HUES64 (cell line): ENCODE data around the gene MPZ.

ENCODE experiments used
- H3K27ac ChIP-seq: 2 replicates; pipeline ENCODE4 v1.7.0; 2013; ENCODE audit warnings: low read depth, low read length, inconsistent platforms
- H3K27me3 ChIP-seq: 2 replicates; pipeline ENCODE4 v1.6.1; 2013; ENCODE audit warnings: mild to moderate bottlenecking, low read length; ENCODE audit not compliant: insufficient read depth
- H3K36me3 ChIP-seq: 2 replicates; pipeline ENCODE4 v1.6.1; 2013; ENCODE audit warnings: mild to moderate bottlenecking, low read length; ENCODE audit not compliant: insufficient read depth
- H3K4me1 ChIP-seq: 2 replicates; pipeline ENCODE4 v1.6.1; 2013; ENCODE audit warnings: mild to moderate bottlenecking, low read length, moderate library complexity; ENCODE audit not compliant: insufficient read depth
- H3K4me3 ChIP-seq: 2 replicates; pipeline ENCODE4 v1.5.1; 2013; ENCODE audit warnings: mild to moderate bottlenecking, low read length, moderate library complexity
- H3K9ac ChIP-seq: 2 replicates; pipeline ENCODE4 v1.6.1; 2013; ENCODE audit warnings: mild to moderate bottlenecking, low read depth, low read length
- H3K9me3 ChIP-seq: 2 replicates; pipeline ENCODE4 v1.6.1; 2013; ENCODE audit warnings: low read depth, low read length; ENCODE audit not compliant: insufficient read depth
- WGBS: fragments of 150-250, 120-280 bp; methylation state at CpG from one replicate; pipeline ENCODE4 v1.1.7; 2013; ENCODE audit warnings: missing lambda C conversion rate; 5-methylcytosine and 5-hydroxymethylcytosine counted together

MPZ gene

GRCh38 chr1:161299347-161299746 lies 10.4 kb downstream of the MPZ start:
- Histone ChIP-seq H3K4me1 (peaks cover 12% of the 10 kb centered on the region), H3K9ac (no peak overlapping the region), H3K27ac (no peak overlapping the region), H3K27me3 (no peaks in the 10 kb centered on the region), H3K36me3 (no peaks in the 10 kb centered on the region), H3K4me3 (no peak overlapping the region), H3K9me3 (no peaks in the 10 kb centered on the region)
- 72% methylated on average over 9 of the region's 9 CpGs for WGBS

GRCh38 chr1:161298116-161298515 lies 11.7 kb downstream of the MPZ start:
- Histone ChIP-seq H3K27me3 (no peaks in the 10 kb centered on the region), H3K27ac (no peak overlapping the region), H3K36me3 (no peaks in the 10 kb centered on the region), H3K9ac (no peak overlapping the region), H3K4me3 (no peak overlapping the region), H3K4me1 (0 out of 2 replicates have a peak, but pooled peaks cover 4% of the 10 kb centered on the region), H3K9me3 (no peaks in the 10 kb centered on the region)
- WGBS, result 93% methylated on average over 6 of the region's 6 CpGs

- Histone ChIP-seq H3K36me3 (no peaks in the 10 kb centered on the region), H3K9me3 (no peaks in the 10 kb centered on the region), H3K27me3 (no peaks in the 10 kb centered on the region), H3K27ac (no peak overlapping the region), H3K9ac (no peak overlapping the region), H3K4me1 (0 out of 2 replicates have a peak, but pooled peaks cover 4% of the 10 kb centered on the region), H3K4me3 (no peak overlapping the region)
Observed at GRCh38 chr1:161297415-161297814, 12.4 kb downstream of the MPZ start.

- Histone ChIP-seq H3K9me3 (no peaks in the 10 kb centered on the region), H3K9ac (no peak overlapping the region), H3K36me3 (no peaks in the 10 kb centered on the region), H3K4me1 (peaks cover 3% of the 10 kb centered on the region; the same call in 1 of the 2 replicates), H3K27ac (no peak overlapping the region), H3K4me3 (no peak overlapping the region), H3K27me3 (no peaks in the 10 kb centered on the region)
- 95% methylated on average over 1 of the region's 1 CpG for WGBS
Observed at GRCh38 chr1:161290779-161291178, 19.0 kb downstream of the MPZ start.

GRCh38 chr1:161287482-161288054 lies 22.2 kb downstream of the MPZ start:
- Histone ChIP-seq H3K4me3 (no peak overlapping the region), H3K27ac (no peak overlapping the region), H3K27me3 (peaks cover 4% of the 10 kb centered on the region; the same call in 1 of the 2 replicates), H3K36me3 (no peaks in the 10 kb centered on the region), H3K9me3 (no peaks in the 10 kb centered on the region), H3K4me1 (peaks cover 8% of the 10 kb centered on the region; the same call in 1 of the 2 replicates), H3K9ac (no peak overlapping the region)
- 100% methylated on average over 2 of the region's 3 CpGs for WGBS

- WGBS, result 59% methylated on average over 5 of the region's 5 CpGs
- Histone ChIP-seq H3K9ac (no peak overlapping the region), H3K9me3 (no peaks in the 10 kb centered on the region), H3K4me1 (peaks cover 6% of the 10 kb centered on the region; the same call in 1 of the 2 replicates), H3K27me3 (peaks cover 4% of the 10 kb centered on the region; the same call in 1 of the 2 replicates), H3K27ac (no peak overlapping the region), H3K36me3 (no peaks in the 10 kb centered on the region), H3K4me3 (no peak overlapping the region)
Observed at GRCh38 chr1:161285521-161285920, 24.2 kb downstream of the MPZ start.

- no peaks in the 10 kb centered on the region for H3K9me3 ChIP-seq
- H3K4me1 ChIP-seq, result peaks cover 6% of the 10 kb centered on the region; the same call in 1 of the 2 replicates
- H3K36me3 ChIP-seq, result no peaks in the 10 kb centered on the region
- H3K27ac ChIP-seq, result no peak overlapping the region
- H3K9ac ChIP-seq, result no peak overlapping the region
- WGBS, result 86% methylated on average over 2 of the region's 2 CpGs
- H3K4me3 ChIP-seq, result no peak overlapping the region
- peaks cover 4% of the 10 kb centered on the region; the same call in 1 of the 2 replicates for H3K27me3 ChIP-seq
Observed at GRCh38 chr1:161285113-161285512, 24.7 kb downstream of the MPZ start.

- Histone ChIP-seq H3K4me1 (peaks cover 6% of the 10 kb centered on the region; the same call in 1 of the 2 replicates), H3K4me3 (no peak overlapping the region), H3K9ac (no peak overlapping the region), H3K27ac (no peak overlapping the region), H3K27me3 (peaks cover 4% of the 10 kb centered on the region; the same call in 1 of the 2 replicates), H3K9me3 (no peaks in the 10 kb centered on the region), H3K36me3 (no peaks in the 10 kb centered on the region)
- WGBS, result 13% methylated on average over 1 of the region's 1 CpG
Observed at GRCh38 chr1:161282991-161283390, 26.8 kb downstream of the MPZ start.

GRCh38 chr1:161274874-161275273 lies 34.9 kb downstream of the MPZ start:
- WGBS, result 93% methylated on average over 3 of the region's 3 CpGs
- Histone ChIP-seq H3K9ac (no peak overlapping the region), H3K27ac (no peak overlapping the region), H3K4me1 (no peaks in the 10 kb centered on the region), H3K9me3 (no peaks in the 10 kb centered on the region), H3K4me3 (no peak overlapping the region), H3K27me3 (peaks cover 5% of the 10 kb centered on the region; the same call in 1 of the 2 replicates), H3K36me3 (no peaks in the 10 kb centered on the region)

- H3K27ac ChIP-seq, result no peak overlapping the region
- no peaks in the 10 kb centered on the region for H3K9me3 ChIP-seq
- H3K4me3 ChIP-seq, result no peak overlapping the region
- no peaks in the 10 kb centered on the region for H3K36me3 ChIP-seq
- H3K27me3 ChIP-seq, result peaks cover 5% of the 10 kb centered on the region; the same call in 1 of the 2 replicates
- H3K4me1 ChIP-seq, result no peaks in the 10 kb centered on the region
- 78% methylated on average over 3 of the region's 3 CpGs for WGBS
- H3K9ac ChIP-seq, result no peak overlapping the region
Observed at GRCh38 chr1:161273402-161273801, 36.4 kb downstream of the MPZ start.

- no peak overlapping the region for H3K27ac ChIP-seq
- 83% methylated on average over 3 of the region's 3 CpGs for WGBS
- H3K9me3 ChIP-seq, result no peaks in the 10 kb centered on the region
- H3K4me3 ChIP-seq, result no peak overlapping the region
- H3K9ac ChIP-seq, result no peak overlapping the region
- no peaks in the 10 kb centered on the region for H3K27me3 ChIP-seq
- H3K4me1 ChIP-seq, result peaks cover 15% of the 10 kb centered on the region
- H3K36me3 ChIP-seq, result no peaks in the 10 kb centered on the region
Observed at GRCh38 chr1:161267321-161267720, 42.4 kb downstream of the MPZ start.

- Histone ChIP-seq H3K9ac (no peak overlapping the region), H3K27me3 (peaks cover 1% of the 10 kb centered on the region; the same call in 1 of the 2 replicates), H3K36me3 (no peaks in the 10 kb centered on the region), H3K4me1 (peaks cover 15% of the 10 kb centered on the region), H3K9me3 (no peaks in the 10 kb centered on the region), H3K4me3 (no peak overlapping the region), H3K27ac (no peak overlapping the region)
- WGBS, result 76% methylated on average over 1 of the region's 2 CpGs
Observed at GRCh38 chr1:161266836-161267235, 42.9 kb downstream of the MPZ start.
